Fibroblast of pulmonary artery (primary cell): ENCODE measurements around the gene PTPRG.

Experiments
- DNase-seq: peaks from one replicate; pipeline ENCODE4 v3.0.0-alpha.2; 2010; ENCODE audit warnings: low read depth
- H3K4me3 ChIP-seq: replicated peaks from 2 replicates; pipeline ENCODE4 v1.5.1; 2011; ENCODE audit warnings: low read depth, mild to moderate bottlenecking, control low read depth, low read length, moderate library complexity
- CTCF ChIP-seq: IDR thresholded peaks from 2 replicates; pipeline ENCODE4 v1.5.1; 2011; ENCODE audit warnings: mild to moderate bottlenecking, control low read depth, low read length, inconsistent platforms; ENCODE audit errors: missing control alignments

The PTPRG gene

GRCh38 chr3:62335196-62335595 lies 773.8 kb downstream of the PTPRG start:
- H3K4me3 ChIP-seq: no peak overlapping the region
- no peak for TF ChIP-seq CTCF
- no peak for DNase-seq

- DNase-seq: no peak
- no peak for TF ChIP-seq CTCF
- no peak overlapping the region for H3K4me3 ChIP-seq
Measured at GRCh38 chr3:62343755-62344154, 782.4 kb downstream of the PTPRG start.
